ENCODE measurements around the gene RARG. TPM values are rescaled to one million over a fixed set of nuclear protein-coding genes. Genes with fewer than 3 reads are reported as not detected.

The RARG gene
- total and polyA plus RNA-seq, 2 of the 4 experiments (the other 2 are of a cell fraction) = 7.9 to 30.9 TPM

DNA sequence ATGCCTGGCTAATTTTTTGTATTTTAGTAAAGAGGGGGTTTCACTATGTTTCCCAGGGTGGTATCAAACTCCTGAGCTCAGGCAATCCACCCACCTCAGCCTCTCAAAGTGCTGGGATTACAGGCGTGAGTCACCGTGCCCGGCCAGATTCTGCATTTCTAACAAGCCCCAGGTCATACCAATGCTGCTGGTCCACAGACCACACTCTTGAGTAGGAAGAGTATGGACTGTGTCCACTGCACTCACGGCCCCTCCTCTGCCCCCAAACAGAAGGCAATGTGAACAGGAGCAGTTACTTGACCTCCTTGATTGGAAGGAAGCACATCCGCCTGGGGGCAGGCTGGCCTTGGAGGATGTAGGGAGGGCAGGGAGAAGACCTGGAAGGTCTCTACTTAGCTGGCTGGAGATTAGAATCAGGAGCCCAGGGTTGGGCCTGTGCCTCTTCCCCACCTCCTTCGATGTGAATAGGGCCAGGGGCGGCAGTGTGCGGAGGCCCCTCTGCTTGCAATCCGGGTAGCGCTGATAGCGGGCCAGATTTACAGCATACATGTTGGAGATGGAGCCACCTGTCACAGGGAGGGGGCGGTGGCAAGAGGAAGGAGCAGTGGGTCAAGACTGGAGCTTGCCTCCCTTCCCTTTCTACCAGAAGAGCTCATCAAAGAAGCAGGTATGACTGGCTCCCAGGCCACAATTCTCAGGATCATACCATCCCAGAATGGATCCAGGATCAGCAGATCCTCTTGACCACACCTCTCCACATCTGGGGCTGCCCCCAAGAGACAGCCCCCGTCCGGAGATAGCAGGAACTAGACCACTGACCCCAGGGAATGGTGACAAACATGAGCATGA is 60.9 kb downstream of the RARG start (continued):
- TF ChIP-seq CEBPB (IDR thresholded peaks at IDR 0.05; ENCODE audit: low read depth, low read length) = no peak

DNA sequence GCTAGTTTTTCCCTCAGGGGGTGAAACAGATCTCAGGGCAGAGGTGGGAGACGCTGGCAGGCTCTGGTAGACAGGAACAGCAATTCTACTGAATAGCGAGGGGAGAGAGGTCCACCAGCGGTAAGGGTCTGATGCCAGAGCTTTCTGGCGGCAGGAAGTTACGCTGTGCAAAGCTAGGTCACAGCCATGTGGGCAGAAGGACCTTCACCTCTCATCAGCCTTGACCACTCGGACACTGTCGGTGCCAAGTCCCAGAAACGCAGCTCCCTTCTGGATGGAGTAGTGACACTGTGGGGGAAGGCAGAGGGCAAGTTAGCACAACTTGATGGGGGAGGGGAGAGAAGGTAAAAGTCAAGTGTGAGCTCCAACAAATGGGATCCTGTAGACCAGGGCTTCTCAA is 61.8 kb downstream of the RARG start:
- Histone ChIP-seq H4K20me1 (ENCODE audit: insufficient read depth, low read length) (no peaks in the 10 kb centered on the region), H3K9ac (ENCODE audit: low read depth, low read length) (no peak overlapping the region), H3K36me3 (ENCODE audit: control insufficient read depth, insufficient read depth, low read length) (peaks cover 22% of the 10 kb centered on the region), H3K4me1 (ENCODE audit: control insufficient read depth, insufficient read depth, low read length) (peaks cover 19% of the 10 kb centered on the region), H3K18ac (ENCODE audit: low read depth, low read length) (no peak overlapping the region), H3K79me1 (ENCODE audit: low read depth in 1 of 2, low read length in 2 of 2) (peaks cover 0 to 24% of the 10 kb centered on the region in 2 experiments; a peak in 2 of 4 replicates), H3K27me3 (ENCODE audit: control insufficient read depth, insufficient read depth, low read length) (no peaks in the 10 kb centered on the region), H3K4ac (ENCODE audit: low read depth, low read length) (no peak overlapping the region), H2AFZ (replicated peaks; ENCODE audit: low read length, poor library complexity) (no peak overlapping the region), H2BK5ac (ENCODE audit: low read depth, low read length, poor library complexity, severe bottlenecking) (no peak overlapping the region), H2BK120ac (ENCODE audit: low read depth, low read length) (no peak overlapping the region), H4K91ac (ENCODE audit: insufficient read depth, low read depth, low read length) (no peak overlapping the region), H3K27ac (ENCODE audit: insufficient read depth, low read length) (no peak overlapping the region), H4K5ac (ENCODE audit: low read depth, low read length) (no peak overlapping the region), H3K4me2 (ENCODE audit: low read depth, low read length) (no peak overlapping the region), H3K56ac (ENCODE audit: extremely low read depth, insufficient read depth, low read length) (no peak overlapping the region), H4K8ac (ENCODE audit: low read depth in 2 of 2, low read length in 2 of 2) (no peak overlapping the region), H3K4me3 (ENCODE audit: insufficient read depth, low read depth, low read length) (no peak overlapping the region), H2AK9ac (replicated peaks; ENCODE audit: low read depth, low read length, poor library complexity) (no peak overlapping the region), H3K14ac (replicated peaks; ENCODE audit: low read depth, low read length) (no peak overlapping the region), H3K23ac (ENCODE audit: low read depth, low read length) (no peak overlapping the region), H2BK20ac (ENCODE audit: low read depth, low read length) (no peak overlapping the region), H3K9me1 (ENCODE audit: insufficient read depth, low read length) (peaks cover 22% of the 10 kb centered on the region), H2AK5ac (ENCODE audit: low read depth, low read length) (no peak overlapping the region), H2BK15ac (ENCODE audit: low read depth, low read length) (no peak overlapping the region), H3K9me3 (ENCODE audit: control insufficient read depth, insufficient read depth, low read length) (no peaks in the 10 kb centered on the region)
- TF ChIP-seq SMC3 (IDR thresholded peaks at IDR 0.05; ENCODE audit: low read depth, low read length) (no peak), NFE2L2 (IDR thresholded peaks at IDR 0.05; ENCODE audit: low read depth, low read length) (no peak), POLR2A (IDR thresholded peaks at IDR 0.05; ENCODE audit: low read depth, low read length) (no peak), MAFK (IDR thresholded peaks at IDR 0.05; ENCODE audit: low read depth, low read length) (no peak), MAZ (IDR thresholded peaks at IDR 0.05; ENCODE audit: borderline replicate concordance, low read depth, low read length) (no peak), RAD21 (IDR thresholded peaks at IDR 0.05; ENCODE audit: low read length) (no peak)
- TF ChIP-seq, protein P1, sequence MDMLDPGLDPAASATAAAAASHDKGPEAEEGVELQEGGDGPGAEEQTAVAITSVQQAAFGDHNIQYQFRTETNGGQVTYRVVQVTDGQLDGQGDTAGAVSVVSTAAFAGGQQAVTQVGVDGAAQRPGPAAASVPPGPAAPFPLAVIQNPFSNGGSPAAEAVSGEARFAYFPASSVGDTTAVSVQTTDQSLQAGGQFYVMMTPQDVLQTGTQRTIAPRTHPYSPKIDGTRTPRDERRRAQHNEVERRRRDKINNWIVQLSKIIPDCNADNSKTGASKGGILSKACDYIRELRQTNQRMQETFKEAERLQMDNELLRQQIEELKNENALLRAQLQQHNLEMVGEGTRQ (IDR thresholded peaks at IDR 0.05; ENCODE audit: low read depth, low read length) = no peak
- TF ChIP-seq, protein P2, sequence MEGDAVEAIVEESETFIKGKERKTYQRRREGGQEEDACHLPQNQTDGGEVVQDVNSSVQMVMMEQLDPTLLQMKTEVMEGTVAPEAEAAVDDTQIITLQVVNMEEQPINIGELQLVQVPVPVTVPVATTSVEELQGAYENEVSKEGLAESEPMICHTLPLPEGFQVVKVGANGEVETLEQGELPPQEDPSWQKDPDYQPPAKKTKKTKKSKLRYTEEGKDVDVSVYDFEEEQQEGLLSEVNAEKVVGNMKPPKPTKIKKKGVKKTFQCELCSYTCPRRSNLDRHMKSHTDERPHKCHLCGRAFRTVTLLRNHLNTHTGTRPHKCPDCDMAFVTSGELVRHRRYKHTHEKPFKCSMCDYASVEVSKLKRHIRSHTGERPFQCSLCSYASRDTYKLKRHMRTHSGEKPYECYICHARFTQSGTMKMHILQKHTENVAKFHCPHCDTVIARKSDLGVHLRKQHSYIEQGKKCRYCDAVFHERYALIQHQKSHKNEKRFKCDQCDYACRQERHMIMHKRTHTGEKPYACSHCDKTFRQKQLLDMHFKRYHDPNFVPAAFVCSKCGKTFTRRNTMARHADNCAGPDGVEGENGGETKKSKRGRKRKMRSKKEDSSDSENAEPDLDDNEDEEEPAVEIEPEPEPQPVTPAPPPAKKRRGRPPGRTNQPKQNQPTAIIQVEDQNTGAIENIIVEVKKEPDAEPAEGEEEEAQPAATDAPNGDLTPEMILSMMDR (conservative IDR thresholded peaks at IDR 0.05; ENCODE audit: low read depth, low read length) = no peak
- intact Hi-C loops (cut with micrococcal nuclease) = no loop called here
- WGBS, 2 experiments (ENCODE audit: extremely low coverage in 2 of 2, insufficient read length in 1 of 2) = no CpG with 5 or more reads among the region's 8 CpGs
- dilution Hi-C loops (cut with HindIII; ENCODE audit: low sequenced_read_pairs, unreplicated experiment) = no loop called here
- DNase-seq (no peak), ATAC-seq (ENCODE audit: low read depth) (no peak)
- CTCF ChIA-PET = no interaction called here
- POLR2A ChIA-PET (ENCODE audit: unreplicated experiment) = no interaction called here
- no TSS peak for BruUV-seq (replicated peaks)
- in situ Hi-C loops (cut with MboI; ENCODE audit: low sequenced_read_pairs) = no loop called here
